VCaP (cell line): Measurements from ENCODE around the gene PKHD1.
A peak's percentile ranks its signal among the peaks of the same experiment; 100 is the strongest.

Source experiments
- H3K27ac ChIP-seq: fragments of 450-650 bp; 2 replicates; pipeline ENCODE4 v1.5.1; 2017
- CTCF ChIP-seq: fragments of 450-650 bp; conservative IDR thresholded peaks from 2 replicates; pipeline ENCODE4 v1.5.1; 2017; ENCODE audit warnings: mild to moderate bottlenecking, moderate library complexity

PKHD1 gene

GRCh38 chr6:51704932-51705540 lies 382.4 kb downstream of the PKHD1 start:
- H3K27ac ChIP-seq = no peak overlapping the region
- TF ChIP-seq CTCF = no peak

GRCh38 chr6:51702851-51703250 lies 384.6 kb downstream of the PKHD1 start:
- no peak overlapping the region for H3K27ac ChIP-seq
- TF ChIP-seq CTCF = no peak

- H3K27ac ChIP-seq = no peak overlapping the region
- TF ChIP-seq CTCF = no peak
Measured at GRCh38 chr6:51684603-51685002, 402.8 kb downstream of the PKHD1 start.

GRCh38 chr6:51684038-51684437 lies 403.4 kb downstream of the PKHD1 start:
- no peak for TF ChIP-seq CTCF
- H3K27ac ChIP-seq = no peak overlapping the region

- TF ChIP-seq CTCF = no peak
- peak overlapping the region; percentile 47 for H3K27ac ChIP-seq
Measured at GRCh38 chr6:51678905-51679620, 408.4 kb downstream of the PKHD1 start.

- peak overlapping the region; percentile 47 for H3K27ac ChIP-seq
- TF ChIP-seq CTCF = no peak
Measured at GRCh38 chr6:51678274-51678673, 409.1 kb downstream of the PKHD1 start.

- no peak for TF ChIP-seq CTCF
- no peak overlapping the region for H3K27ac ChIP-seq
Measured at GRCh38 chr6:51675922-51676275, 411.5 kb downstream of the PKHD1 start.
